GM12878 (cell line): ENCODE results near the gene H6PD. TPM values are rescaled to one million over a fixed set of nuclear protein-coding genes. Genes with fewer than 3 reads are reported as not detected.

Experiments used
- ATAC-seq: fragments of 200-7000 bp; cut with Tn5 transposase; 3 replicates; pipeline ENCODE4 v1.9.1; 2020; ENCODE audit warnings: mild to moderate bottlenecking, moderate library complexity
- BruUV-seq: library from RNA; stranded (reverse); fragments of 400-500 nt; replicated peaks from 2 replicates; lab custom pipeline; 2021; lab: Mats Ljungman, UMichigan
- CTCF ChIA-PET: fragments of 300-600 bp; sonication (Branson Sonifier 250); formaldehyde crosslinking; extraction: SDS; loops from one replicate; lab custom pipeline; 2021; ENCODE audit warnings: inconsistent platforms; lab: Yijun Ruan, JAX
- POLR2A ChIA-PET: fragments of 350-600 bp; formaldehyde crosslinking; extraction: SDS; loops from one replicate; lab custom pipeline; 2021; ENCODE audit warnings: inconsistent platforms; lab: Charles Lee
- RAD21 ChIA-PET: fragments of 300-600 bp; sonication (Branson Sonifier 250); formaldehyde crosslinking; loops from one replicate; lab custom pipeline; 2023; ENCODE audit warnings: antibody characterized with exemption; ENCODE audit not compliant: unreplicated experiment; lab: Charles Lee
- SMC1A ChIA-PET: fragments of 300-600 bp; sonication (Branson Sonifier 250); formaldehyde crosslinking; loops from one replicate; lab custom pipeline; 2023; ENCODE audit not compliant: unreplicated experiment, uncharacterized antibody; lab: Charles Lee
- DNase-seq: peaks from one replicate; pipeline ENCODE4 v3.0.0-alpha.2; 2011; ENCODE audit warnings: low read depth, low spot score
- FAIRE-seq: peaks from 3 replicates; lab custom pipeline; 2011; peaks lifted over from hg19 to GRCh38; lab: Jason Lieb, UNC
- H2AFZ ChIP-seq: 2 replicates; pipeline ENCODE4 v1.6.0; 2011; ENCODE audit warnings: low read depth, low read length, control low read depth; ENCODE audit not compliant: control insufficient read depth
- H3K27ac ChIP-seq: 2 replicates; pipeline ENCODE4 v1.5.1; 2011; ENCODE audit warnings: control low read depth; ENCODE audit not compliant: control insufficient read depth, insufficient read depth
- H3K27me3 ChIP-seq, 2 experiments: replicated peaks in 1 of 2; 2 replicates each; pipeline versions ENCODE4 v1.6.0 to v1.6.1; 2011; ENCODE audit warnings: low read length in 1 of 2; ENCODE audit not compliant: control insufficient read depth in 2 of 2, insufficient read depth in 2 of 2
- H3K36me3 ChIP-seq, 2 experiments: 2 replicates each; pipeline ENCODE4 v1.5.1; 2011; ENCODE audit warnings: low read length in 1 of 2; ENCODE audit not compliant: control insufficient read depth in 2 of 2, insufficient read depth in 2 of 2
- H3K4me1 ChIP-seq: 2 replicates; pipeline ENCODE4 v1.6.1; 2011; ENCODE audit warnings: mild to moderate bottlenecking, low read length, moderate library complexity, mixed read lengths; ENCODE audit not compliant: control insufficient read depth, insufficient read depth
- H3K4me2 ChIP-seq: 2 replicates; pipeline ENCODE4 v1.6.0; 2011; ENCODE audit warnings: control low read depth; ENCODE audit not compliant: control insufficient read depth, insufficient read depth
- H3K4me3 ChIP-seq: fragments of 200-600 bp; sonication (generic); 2 replicates; pipeline ENCODE4 v1.5.1; 2016
- H3K79me2 ChIP-seq: 2 replicates; pipeline ENCODE4 v1.6.0; 2011; ENCODE audit warnings: low read length; ENCODE audit not compliant: control insufficient read depth, insufficient read depth
- H3K9ac ChIP-seq: 2 replicates; pipeline ENCODE4 v1.8.0; 2011; ENCODE audit warnings: low read length, control low read depth, mixed read lengths; ENCODE audit not compliant: control insufficient read depth, insufficient read depth
- H3K9me3 ChIP-seq: replicated peaks from 3 replicates; pipeline ENCODE4 v1.5.1; 2011; ENCODE audit warnings: mild to moderate bottlenecking, low read length; ENCODE audit not compliant: control insufficient read depth, insufficient read depth
- H4K20me1 ChIP-seq: 2 replicates; pipeline ENCODE4 v1.6.0; 2011; ENCODE audit not compliant: control insufficient read depth, insufficient read depth
- ATF7 ChIP-seq: fragments of 450-650 bp; IDR thresholded peaks from 2 replicates; pipeline ENCODE4 v1.6.1; 2016; ENCODE audit warnings: low read depth, mild to moderate bottlenecking
- CREB1 ChIP-seq: IDR thresholded peaks from 2 replicates; pipeline ENCODE4 v1.6.1; 2012; ENCODE audit warnings: low read depth, mild to moderate bottlenecking, inconsistent platforms
- E2F8 ChIP-seq: fragments of 450-650 bp; IDR thresholded peaks from 2 replicates; pipeline ENCODE4 v1.6.1; 2018; ENCODE audit warnings: mild to moderate bottlenecking, low read depth, moderate library complexity; ENCODE audit not compliant: partially characterized antibody
- E4F1 ChIP-seq: fragments of 450-650 bp; IDR thresholded peaks from 2 replicates; pipeline ENCODE4 v1.6.1; 2018; ENCODE audit warnings: borderline replicate concordance, mild to moderate bottlenecking; ENCODE audit not compliant: partially characterized antibody
- SP1 ChIP-seq: IDR thresholded peaks from one replicate; pipeline ENCODE4 v1.6.1; 2011; ENCODE audit warnings: low read depth, low read length
- YBX1 ChIP-seq: fragments of 450-650 bp; IDR thresholded peaks from 2 replicates; pipeline ENCODE4 v1.6.1; 2016; ENCODE audit warnings: antibody characterized with exemption
- ZNF274 ChIP-seq: IDR thresholded peaks from one replicate; pipeline ENCODE4 v1.8.0; 2011; ENCODE audit not compliant: insufficient read length, insufficient read depth
- WGBS: methylation state at CpG from one replicate; pipeline ENCODE4 v1.1.6; 2016; ENCODE audit warnings: low lambda C conversion rate; ENCODE audit not compliant: insufficient replicate concordance, insufficient coverage; ENCODE audit errors: missing lambda C conversion rate; 5-methylcytosine and 5-hydroxymethylcytosine counted together
- in situ Hi-C: fragments of 300-500 bp; cut with MboI; formaldehyde crosslinking; loops from 9 replicates; pipeline ENCODE4 v1.14.3; 2018; ENCODE audit warnings: mixed read lengths
- intact Hi-C: fragments of 100-400 bp; cut with micrococcal nuclease; formaldehyde crosslinking; loops from one replicate; pipeline ENCODE4 v1.14.2; 2022; ENCODE audit not compliant: unreplicated experiment
- polyA plus RNA-seq, 11 experiments: library from polyadenylated mRNA; depleted of rRNA in 4 of 11; unstranded in 6 of 11; stranded (reverse) in 5 of 11; fragments of >200 nt; fragmentation: Nextera tagmentation in 4 of 11; fragmentation: Illumina TruSeq in 1 of 11; extraction: Ambion mirVana in 4 of 11; extraction: Trizol in 1 of 11; gene quantifications; 1 replicate in 1 of 11; 2 replicates in 10 of 11; pipeline versions ENCODE4 v1.2.1 to v1.2.3, GENCODE V29; 2011 to 2016; ENCODE audit warnings: inconsistent platforms in 2 of 11, missing spikeins in 2 of 11, low read depth in 1 of 11
- total RNA-seq, 4 experiments: library from RNA; depleted of rRNA in 3 of 4; stranded (reverse); fragments of >200 nt in 3 of 4; fragmentation: Illumina TruSeq in 1 of 4; extraction: Trizol in 1 of 4; gene quantifications; 2 replicates each; pipeline versions ENCODE4 v1.2.1 to v1.2.3, GENCODE V29; 2013 to 2021
- TF ChIP-seq, protein P1 (sequence below): fragments of 450-650 bp; conservative IDR thresholded peaks from 2 replicates; pipeline ENCODE4 v1.6.1; 2017; ENCODE audit warnings: mild to moderate bottlenecking, moderate library complexity
- TF ChIP-seq, protein P2 (sequence below): fragments of 450-650 bp; formaldehyde crosslinking; IDR thresholded peaks from 2 replicates; pipeline ENCODE4 v1.4.0; 2022; ENCODE audit warnings: mild to moderate bottlenecking, moderate library complexity

Gene H6PD
- total and polyA plus RNA-seq, 10 of the 15 experiments (the other 5 are each of a cell fraction or from before 2014, with no cell fraction given), result 1.2 to 20.7 (median 7.7) TPM

- Histone ChIP-seq H3K4me3 (no peak overlapping the region), H3K4me2 (no peak overlapping the region), H3K9me3 (no peaks in the 10 kb centered on the region), H3K79me2 (no peaks in the 10 kb centered on the region), H3K36me3 (no peaks in the 10 kb centered on the region), H3K27me3 (no peaks in the 10 kb centered on the region), H3K9ac (no peak overlapping the region), H3K4me1 (no peaks in the 10 kb centered on the region), H3K27ac (no peak overlapping the region), H2AFZ (no peak overlapping the region), H4K20me1 (no peaks in the 10 kb centered on the region; the same call in 1 of the 2 replicates)
- in situ Hi-C loops (no loop called here), intact Hi-C loops (loop anchor here (1.0 kb wide), 1 partner anchor 223 kb away; no protein-coding TSS in a partner anchor)
- no TSS peak for BruUV-seq
- WGBS, result 66% methylated on average over 7 of the region's 7 CpGs
- ChIA-PET RAD21 (interaction anchor here (1.1 to 4.4 kb wide), 5 partner anchors 21 to 224 kb away, joined by 4 to 44 read pairs (median 7); no protein-coding TSS in a partner anchor), POLR2A (no interaction called here), CTCF (interaction anchor here (0.9 to 4.2 kb wide), 10 partner anchors 15 to 320 kb away, joined by 3 to 52 read pairs (median 4); partner anchors contain the start of gene TMEM201), SMC1A (interaction anchor here (0.9 to 2.9 kb wide), 6 partner anchors 21 to 223 kb away, joined by 3 to 14 read pairs (median 8); no protein-coding TSS in a partner anchor)
- ATAC-seq (no peak), DNase-seq (no peak), FAIRE-seq (peak; percentile 68)
- TF ChIP-seq ATF7 (no peak), SP1 (no peak), E2F8 (no peak), E4F1 (no peak), ZNF274 (no peak), YBX1 (no peak), CREB1 (no peak)
- TF ChIP-seq, protein P1, sequence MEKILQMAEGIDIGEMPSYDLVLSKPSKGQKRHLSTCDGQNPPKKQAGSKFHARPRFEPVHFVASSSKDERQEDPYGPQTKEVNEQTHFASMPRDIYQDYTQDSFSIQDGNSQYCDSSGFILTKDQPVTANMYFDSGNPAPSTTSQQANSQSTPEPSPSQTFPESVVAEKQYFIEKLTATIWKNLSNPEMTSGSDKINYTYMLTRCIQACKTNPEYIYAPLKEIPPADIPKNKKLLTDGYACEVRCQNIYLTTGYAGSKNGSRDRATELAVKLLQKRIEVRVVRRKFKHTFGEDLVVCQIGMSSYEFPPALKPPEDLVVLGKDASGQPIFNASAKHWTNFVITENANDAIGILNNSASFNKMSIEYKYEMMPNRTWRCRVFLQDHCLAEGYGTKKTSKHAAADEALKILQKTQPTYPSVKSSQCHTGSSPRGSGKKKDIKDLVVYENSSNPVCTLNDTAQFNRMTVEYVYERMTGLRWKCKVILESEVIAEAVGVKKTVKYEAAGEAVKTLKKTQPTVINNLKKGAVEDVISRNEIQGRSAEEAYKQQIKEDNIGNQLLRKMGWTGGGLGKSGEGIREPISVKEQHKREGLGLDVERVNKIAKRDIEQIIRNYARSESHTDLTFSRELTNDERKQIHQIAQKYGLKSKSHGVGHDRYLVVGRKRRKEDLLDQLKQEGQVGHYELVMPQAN, result no peak
- TF ChIP-seq, protein P2, sequence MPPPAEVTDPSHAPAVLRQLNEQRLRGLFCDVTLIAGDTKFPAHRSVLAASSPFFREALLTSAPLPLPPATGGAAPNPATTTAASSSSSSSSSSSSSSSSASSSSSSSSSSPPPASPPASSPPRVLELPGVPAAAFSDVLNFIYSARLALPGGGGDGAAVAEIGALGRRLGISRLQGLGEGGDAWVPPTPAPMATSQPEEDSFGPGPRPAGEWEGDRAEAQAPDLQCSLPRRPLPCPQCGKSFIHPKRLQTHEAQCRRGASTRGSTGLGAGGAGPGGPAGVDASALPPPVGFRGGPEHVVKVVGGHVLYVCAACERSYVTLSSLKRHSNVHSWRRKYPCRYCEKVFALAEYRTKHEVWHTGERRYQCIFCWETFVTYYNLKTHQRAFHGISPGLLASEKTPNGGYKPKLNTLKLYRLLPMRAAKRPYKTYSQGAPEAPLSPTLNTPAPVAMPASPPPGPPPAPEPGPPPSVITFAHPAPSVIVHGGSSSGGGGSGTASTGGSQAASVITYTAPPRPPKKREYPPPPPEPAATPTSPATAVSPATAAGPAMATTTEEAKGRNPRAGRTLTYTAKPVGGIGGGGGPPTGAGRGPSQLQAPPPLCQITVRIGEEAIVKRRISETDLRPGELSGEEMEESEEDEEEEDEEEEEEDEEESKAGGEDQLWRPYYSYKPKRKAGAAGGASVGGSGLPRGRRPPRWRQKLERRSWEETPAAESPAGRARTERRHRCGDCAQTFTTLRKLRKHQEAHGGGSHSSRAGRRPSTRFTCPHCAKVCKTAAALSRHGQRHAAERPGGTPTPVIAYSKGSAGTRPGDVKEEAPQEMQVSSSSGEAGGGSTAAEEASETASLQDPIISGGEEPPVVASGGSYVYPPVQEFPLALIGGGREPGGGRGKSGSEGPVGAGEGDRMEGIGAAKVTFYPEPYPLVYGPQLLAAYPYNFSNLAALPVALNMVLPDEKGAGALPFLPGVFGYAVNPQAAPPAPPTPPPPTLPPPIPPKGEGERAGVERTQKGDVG (CRISPR knock-in tag), result no peak
These were observed 33.4 kb downstream of the H6PD start for GRCh38 chr1:9267827-9268581.
